IPS-11a (cell line): ENCODE results near the gene MMP20.

Source experiments
- H3K4me3 ChIP-seq: one replicate; pipeline ENCODE4 v1.5.1; 2013; ENCODE audit warnings: low read depth, low read length, control low read depth

The MMP20 gene

GRCh38 chr11:102561636-102562035 is 63.5 kb downstream of the MMP20 start:
- H3K4me3 ChIP-seq, result no peak overlapping the region

- no peak overlapping the region for H3K4me3 ChIP-seq
Measured at GRCh38 chr11:102560555-102561011, 64.5 kb downstream of the MMP20 start.

GRCh38 chr11:102559839-102560238 is 65.3 kb downstream of the MMP20 start:
- no peak overlapping the region for H3K4me3 ChIP-seq

GRCh38 chr11:102555091-102555490 is 70.0 kb downstream of the MMP20 start:
- no peak overlapping the region for H3K4me3 ChIP-seq

- no peak overlapping the region for H3K4me3 ChIP-seq
Measured at GRCh38 chr11:102553835-102554282, 71.3 kb downstream of the MMP20 start.

GRCh38 chr11:102552447-102553194 is 72.5 kb downstream of the MMP20 start:
- no peak overlapping the region for H3K4me3 ChIP-seq

GRCh38 chr11:102552020-102552419 is 73.1 kb downstream of the MMP20 start:
- H3K4me3 ChIP-seq, result no peak overlapping the region

GRCh38 chr11:102551169-102551781 is 73.9 kb downstream of the MMP20 start:
- no peak overlapping the region for H3K4me3 ChIP-seq

- no peak overlapping the region for H3K4me3 ChIP-seq
Measured at GRCh38 chr11:102546923-102547471, 78.1 kb downstream of the MMP20 start.

- no peak overlapping the region for H3K4me3 ChIP-seq
Measured at GRCh38 chr11:102546427-102546826, 78.7 kb downstream of the MMP20 start.

- H3K4me3 ChIP-seq, result no peak overlapping the region
Measured at GRCh38 chr11:102545701-102546100, 79.4 kb downstream of the MMP20 start.

- no peak overlapping the region for H3K4me3 ChIP-seq
Measured at GRCh38 chr11:102544594-102544993, 80.5 kb downstream of the MMP20 start.

- no peak overlapping the region for H3K4me3 ChIP-seq
Measured at GRCh38 chr11:102539567-102539966, 85.6 kb downstream of the MMP20 start.

GRCh38 chr11:102538932-102539331 is 86.2 kb downstream of the MMP20 start:
- no peak overlapping the region for H3K4me3 ChIP-seq

GRCh38 chr11:102534261-102534872 is 90.8 kb downstream of the MMP20 start:
- no peak overlapping the region for H3K4me3 ChIP-seq

GRCh38 chr11:102530558-102530957 is 94.6 kb downstream of the MMP20 start, which contains the start of gene MMP7:
Gene MMP7 (minus strand): TSS chr11:102530747. CDS start chr11:102530700, 47 bp downstream.
- no peak within 1 kb of the TSS for H3K4me3 ChIP-seq

GRCh38 chr11:102528618-102529017 is 96.5 kb downstream of the MMP20 start:
- H3K4me3 ChIP-seq, result no peak overlapping the region

GRCh38 chr11:102527684-102528083 is 97.4 kb downstream of the MMP20 start:
- H3K4me3 ChIP-seq, result no peak overlapping the region

GRCh38 chr11:102527041-102527440 is 98.1 kb downstream of the MMP20 start:
- no peak overlapping the region for H3K4me3 ChIP-seq
